ENCODE results near the gene FAIM2. TPM values are rescaled to one million over a fixed set of nuclear protein-coding genes. Genes with fewer than 3 reads are reported as not detected.

The FAIM2 gene
- total and polyA plus RNA-seq, 2 donors, result 0.24 to 0.41 TPM

DNA sequence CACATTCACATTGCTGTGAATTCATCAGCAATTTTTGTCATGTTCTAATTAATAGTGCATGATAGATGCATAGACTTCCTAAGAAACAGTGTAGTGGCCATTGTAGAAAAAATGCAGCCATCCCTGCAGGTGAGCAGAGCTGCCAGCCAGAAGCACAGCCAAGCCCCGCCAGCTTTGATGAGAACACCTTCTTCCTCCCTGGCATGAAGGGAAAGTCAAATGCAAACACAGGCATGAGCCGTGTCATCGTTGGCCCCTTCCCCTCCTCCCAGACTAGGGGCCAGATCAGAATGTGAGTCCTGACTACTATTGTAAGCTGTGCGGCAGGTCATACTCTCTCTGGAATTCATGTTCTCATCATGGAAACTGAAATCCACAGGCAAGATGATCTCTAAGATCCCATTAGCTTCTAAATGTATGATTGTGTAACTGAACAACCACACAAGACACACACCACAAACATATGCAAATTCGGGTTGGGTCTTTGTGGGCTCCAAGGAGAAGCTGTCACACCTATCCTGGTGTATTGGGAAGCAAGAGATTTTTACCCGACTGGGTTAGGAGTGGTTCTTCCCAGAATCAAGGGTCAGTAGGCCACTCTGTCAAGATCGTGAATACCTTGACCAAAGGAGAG is 44.0 kb upstream of the FAIM2 start:
- Histone ChIP-seq H3K4me3 (ENCODE audit: low read length in 2 of 2) (no peak overlapping the region), H3K27me3 (ENCODE audit: control insufficient read depth in 2 of 2, insufficient read depth in 1 of 2, low read length in 1 of 2) (peaks cover 0 to 53% of the 10 kb centered on the region in 2 donors), H3K36me3 (ENCODE audit: control insufficient read depth in 2 of 2, insufficient read depth in 2 of 2, low read length in 1 of 2) (no peaks in the 10 kb centered on the region), H3K4me1 (ENCODE audit: control insufficient read depth in 2 of 2, insufficient read depth in 2 of 2, low read length in 2 of 2) (peaks cover 2 to 9% of the 10 kb centered on the region in 2 donors), H3K27ac (ENCODE audit: low read depth in 1 of 2, low read length in 1 of 2) (no peak overlapping the region), H3K9me3 (ENCODE audit: control insufficient read depth in 2 of 2, insufficient read depth in 1 of 2, low read length in 1 of 2) (no peaks in the 10 kb centered on the region)
- no peak for DNase-seq (ENCODE audit: low read depth in 6 of 9, low spot score in 9 of 9)
- WGBS, result 86% methylated on average over 7 of the region's 7 CpGs

DNA sequence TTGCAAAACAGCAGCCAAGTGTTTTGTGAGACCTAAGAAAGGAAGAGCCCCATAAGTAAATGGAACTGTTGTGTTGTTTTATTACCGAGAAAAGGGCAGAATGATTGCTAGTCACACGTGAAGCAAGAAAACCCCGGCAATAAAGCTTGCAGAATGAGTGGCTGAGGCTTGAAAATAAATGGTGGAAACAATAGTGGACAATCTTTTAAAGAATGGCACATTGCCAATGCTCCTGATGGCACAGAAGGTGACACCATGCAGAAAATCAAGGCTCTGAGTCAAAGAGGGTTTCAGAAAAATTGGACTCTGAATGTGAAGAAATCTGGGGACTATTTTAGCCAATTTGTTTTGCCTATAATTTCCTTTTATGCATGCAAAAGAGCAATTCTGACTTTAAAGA is 42.8 kb upstream of the FAIM2 start:
- H3K4me1 ChIP-seq (ENCODE audit: control insufficient read depth in 2 of 2, insufficient read depth in 2 of 2, low read length in 2 of 2), result peaks cover 2 to 9% of the 10 kb centered on the region in 2 donors
- H3K4me3 ChIP-seq (ENCODE audit: low read length in 2 of 2), result no peak overlapping the region
- 87% methylated on average over 3 of the region's 3 CpGs for WGBS
- no peaks in the 10 kb centered on the region for H3K9me3 ChIP-seq (ENCODE audit: control insufficient read depth in 2 of 2, insufficient read depth in 1 of 2, low read length in 1 of 2)
- H3K36me3 ChIP-seq (ENCODE audit: control insufficient read depth in 2 of 2, insufficient read depth in 2 of 2, low read length in 1 of 2), result no peaks in the 10 kb centered on the region
- DNase-seq (ENCODE audit: low read depth in 6 of 9, low spot score in 9 of 9), result no peak
- no peak overlapping the region for H3K27ac ChIP-seq (ENCODE audit: low read depth in 1 of 2, low read length in 1 of 2)
- peaks cover 0 to 41% of the 10 kb centered on the region in 2 donors for H3K27me3 ChIP-seq (ENCODE audit: control insufficient read depth in 2 of 2, insufficient read depth in 1 of 2, low read length in 1 of 2)

DNA sequence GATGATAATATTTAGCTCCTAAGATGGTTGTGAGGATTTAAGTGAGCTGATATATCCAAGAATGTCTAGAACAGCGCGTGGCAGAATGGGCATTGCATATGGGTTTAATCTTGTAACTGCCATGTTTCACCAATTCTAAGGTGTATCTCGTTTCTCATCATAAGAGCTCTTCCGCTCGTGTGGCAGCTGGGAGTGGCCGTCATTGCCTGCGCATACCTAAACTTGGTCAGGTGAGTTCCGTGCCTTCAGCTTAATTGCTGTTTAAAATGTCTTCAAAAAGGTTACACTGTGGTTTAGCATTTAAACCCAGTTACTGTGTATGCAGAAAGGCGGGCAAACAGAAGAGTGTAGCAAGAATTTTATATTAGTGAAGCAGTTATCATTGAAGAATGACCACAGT is 42.4 kb upstream of the FAIM2 start:
- no peaks in the 10 kb centered on the region for H3K9me3 ChIP-seq (ENCODE audit: control insufficient read depth in 2 of 2, insufficient read depth in 1 of 2, low read length in 1 of 2)
- WGBS, result 92% methylated on average over 9 of the region's 9 CpGs
- peaks cover 2 to 9% of the 10 kb centered on the region in 2 donors for H3K4me1 ChIP-seq (ENCODE audit: control insufficient read depth in 2 of 2, insufficient read depth in 2 of 2, low read length in 2 of 2)
- H3K27me3 ChIP-seq (ENCODE audit: control insufficient read depth in 2 of 2, insufficient read depth in 1 of 2, low read length in 1 of 2), result peaks cover 0 to 37% of the 10 kb centered on the region in 2 donors
- no peak overlapping the region for H3K27ac ChIP-seq (ENCODE audit: low read depth in 1 of 2, low read length in 1 of 2)
- no peak overlapping the region for H3K4me3 ChIP-seq (ENCODE audit: low read length in 2 of 2)
- peak in 1 of 9 donors; percentile 19 for DNase-seq (ENCODE audit: low read depth in 6 of 9, low spot score in 9 of 9)
- H3K36me3 ChIP-seq (ENCODE audit: control insufficient read depth in 2 of 2, insufficient read depth in 2 of 2, low read length in 1 of 2), result no peaks in the 10 kb centered on the region

DNA sequence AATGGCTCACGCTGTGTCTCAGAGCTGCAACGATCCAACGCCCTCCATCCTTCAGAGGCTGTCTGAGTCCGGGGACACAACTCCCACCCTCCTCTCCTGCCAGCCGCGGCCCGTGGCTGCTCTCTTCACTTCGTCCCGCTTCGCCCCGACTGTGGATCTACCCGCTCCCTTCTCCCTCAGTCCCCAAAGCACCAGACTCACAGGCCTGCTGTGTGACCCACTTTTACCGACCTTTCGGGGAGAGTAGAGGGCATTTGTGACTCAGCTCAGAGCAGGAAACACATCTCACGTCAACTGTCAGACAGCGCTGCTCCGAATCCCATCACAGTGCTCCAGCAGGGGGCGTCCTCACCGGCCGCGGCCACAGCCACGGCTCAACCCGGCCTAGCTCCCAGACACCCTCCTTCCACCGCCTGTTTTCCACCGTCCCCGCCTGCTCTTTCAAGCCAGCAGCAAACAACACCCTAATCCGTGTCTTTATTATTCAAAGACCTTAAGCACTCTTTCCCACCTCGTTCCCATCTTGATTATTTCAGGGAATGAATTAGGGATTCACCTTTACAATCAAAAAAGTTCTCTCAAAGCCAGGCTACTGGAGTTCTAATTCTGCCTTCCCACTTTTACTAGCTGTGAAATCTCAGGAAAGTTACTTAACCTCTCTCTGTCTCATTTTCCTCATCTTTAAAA is 41.8 kb upstream of the FAIM2 start:
- Histone ChIP-seq H3K9me3 (ENCODE audit: control insufficient read depth in 2 of 2, insufficient read depth in 1 of 2, low read length in 1 of 2) (no peaks in the 10 kb centered on the region), H3K36me3 (ENCODE audit: control insufficient read depth in 2 of 2, insufficient read depth in 2 of 2, low read length in 1 of 2) (no peaks in the 10 kb centered on the region), H3K27me3 (ENCODE audit: control insufficient read depth in 2 of 2, insufficient read depth in 1 of 2, low read length in 1 of 2) (peaks cover 0 to 31% of the 10 kb centered on the region in 2 donors), H3K4me3 (ENCODE audit: low read length in 2 of 2) (peak overlapping the region; percentile 22 to 39), H3K4me1 (ENCODE audit: control insufficient read depth in 2 of 2, insufficient read depth in 2 of 2, low read length in 2 of 2) (peaks cover 2 to 9% of the 10 kb centered on the region in 2 donors), H3K27ac (ENCODE audit: low read depth in 1 of 2, low read length in 1 of 2) (peak overlapping the region in 1 of 2 donors; percentile 20)
- DNase-seq (ENCODE audit: low read depth in 6 of 9, low spot score in 9 of 9), result peak; percentile 61 to 87 (median 71)
- WGBS, result 15% methylated on average over 28 of the region's 28 CpGs

DNA sequence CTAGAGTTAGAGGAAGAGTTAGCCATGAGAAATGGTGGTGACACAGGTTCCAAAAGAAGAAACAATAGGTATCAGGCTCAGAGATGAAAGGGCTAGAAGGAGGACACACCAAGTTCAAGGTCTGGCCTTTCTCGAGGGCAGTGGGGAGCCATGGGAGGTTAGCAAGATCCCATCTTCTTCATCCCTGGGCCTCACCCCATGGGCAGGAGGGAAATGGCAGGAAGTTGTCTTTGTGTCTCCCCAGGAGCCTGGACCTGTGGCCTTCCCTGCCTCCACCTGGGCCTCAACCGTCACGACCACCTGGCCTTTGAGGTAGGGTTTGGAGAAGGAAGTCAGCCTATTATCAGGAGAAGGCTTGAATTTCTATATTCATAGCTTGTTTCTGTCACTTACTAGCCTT is 41.0 kb upstream of the FAIM2 start:
- Histone ChIP-seq H3K9me3 (ENCODE audit: control insufficient read depth in 2 of 2, insufficient read depth in 1 of 2, low read length in 1 of 2) (no peaks in the 10 kb centered on the region), H3K4me3 (ENCODE audit: low read length in 2 of 2) (no peak overlapping the region), H3K27ac (ENCODE audit: low read depth in 1 of 2, low read length in 1 of 2) (no peak overlapping the region), H3K36me3 (ENCODE audit: control insufficient read depth in 2 of 2, insufficient read depth in 2 of 2, low read length in 1 of 2) (no peaks in the 10 kb centered on the region), H3K4me1 (ENCODE audit: control insufficient read depth in 2 of 2, insufficient read depth in 2 of 2, low read length in 2 of 2) (peaks cover 2 to 9% of the 10 kb centered on the region in 2 donors), H3K27me3 (ENCODE audit: control insufficient read depth in 2 of 2, insufficient read depth in 1 of 2, low read length in 1 of 2) (peaks cover 0 to 24% of the 10 kb centered on the region in 2 donors)
- no peak for DNase-seq (ENCODE audit: low read depth in 6 of 9, low spot score in 9 of 9)
- WGBS, result 82% methylated on average over 3 of the region's 3 CpGs

DNA sequence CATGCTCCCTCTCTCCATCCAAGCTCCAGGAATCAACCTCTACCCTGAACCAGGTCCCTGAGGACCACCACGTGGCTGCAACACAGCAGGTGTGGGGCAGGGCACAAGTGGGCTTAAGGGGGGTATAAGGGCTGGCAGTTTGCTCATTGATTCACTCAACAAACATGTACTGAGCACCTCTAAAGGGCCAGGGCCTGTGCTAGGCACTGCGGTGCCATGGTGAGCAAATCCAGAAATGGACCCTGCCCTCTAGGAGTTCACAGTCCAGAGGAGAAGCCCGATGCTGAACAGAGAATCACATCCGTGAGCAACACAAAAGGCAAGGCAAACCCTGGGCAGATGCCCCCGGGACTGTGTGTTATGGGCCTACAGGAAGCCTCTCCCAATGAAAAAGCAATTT is 40.3 kb upstream of the FAIM2 start:
- 99% methylated on average over 5 of the region's 5 CpGs for WGBS
- no peaks in the 10 kb centered on the region for H3K9me3 ChIP-seq (ENCODE audit: control insufficient read depth in 2 of 2, insufficient read depth in 1 of 2, low read length in 1 of 2)
- no peak overlapping the region for H3K27ac ChIP-seq (ENCODE audit: low read depth in 1 of 2, low read length in 1 of 2)
- DNase-seq (ENCODE audit: low read depth in 6 of 9, low spot score in 9 of 9), result no peak
- H3K4me1 ChIP-seq (ENCODE audit: control insufficient read depth in 2 of 2, insufficient read depth in 2 of 2, low read length in 2 of 2), result peaks cover 2 to 9% of the 10 kb centered on the region in 2 donors
- no peaks in the 10 kb centered on the region for H3K36me3 ChIP-seq (ENCODE audit: control insufficient read depth in 2 of 2, insufficient read depth in 2 of 2, low read length in 1 of 2)
- H3K4me3 ChIP-seq (ENCODE audit: low read length in 2 of 2), result no peak overlapping the region
- peaks cover 0 to 19% of the 10 kb centered on the region in 2 donors for H3K27me3 ChIP-seq (ENCODE audit: control insufficient read depth in 2 of 2, insufficient read depth in 1 of 2, low read length in 1 of 2)

DNA sequence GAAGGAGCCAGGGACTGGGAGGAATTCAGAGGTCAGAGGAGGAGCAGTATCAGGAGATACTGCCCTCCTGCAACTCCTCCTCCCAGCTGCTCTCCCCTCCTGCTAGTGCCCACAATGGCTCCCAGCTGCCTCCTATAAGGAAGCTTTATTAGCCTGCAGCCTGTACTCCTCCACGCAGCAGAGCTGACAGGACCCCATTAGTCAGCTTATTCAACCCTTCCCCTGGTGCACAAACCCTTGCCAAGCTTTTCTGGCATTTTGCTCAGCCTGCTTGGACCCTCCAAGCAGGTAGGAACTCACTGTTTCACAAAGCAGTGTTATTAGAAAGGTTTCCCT is 39.9 kb upstream of the FAIM2 start:
- H3K4me1 ChIP-seq (ENCODE audit: control insufficient read depth in 2 of 2, insufficient read depth in 2 of 2, low read length in 2 of 2), result peaks cover 2 to 9% of the 10 kb centered on the region in 2 donors
- DNase-seq (ENCODE audit: low read depth in 6 of 9, low spot score in 9 of 9), result no peak
- H3K36me3 ChIP-seq (ENCODE audit: control insufficient read depth in 2 of 2, insufficient read depth in 2 of 2, low read length in 1 of 2), result no peaks in the 10 kb centered on the region
- no peak overlapping the region for H3K27ac ChIP-seq (ENCODE audit: low read depth in 1 of 2, low read length in 1 of 2)
- no peaks in the 10 kb centered on the region for H3K9me3 ChIP-seq (ENCODE audit: control insufficient read depth in 2 of 2, insufficient read depth in 1 of 2, low read length in 1 of 2)
- 96% methylated on average over 1 of the region's 1 CpG for WGBS
- H3K4me3 ChIP-seq (ENCODE audit: low read length in 2 of 2), result no peak overlapping the region
- H3K27me3 ChIP-seq (ENCODE audit: control insufficient read depth in 2 of 2, insufficient read depth in 1 of 2, low read length in 1 of 2), result peaks cover 0 to 17% of the 10 kb centered on the region in 2 donors

DNA sequence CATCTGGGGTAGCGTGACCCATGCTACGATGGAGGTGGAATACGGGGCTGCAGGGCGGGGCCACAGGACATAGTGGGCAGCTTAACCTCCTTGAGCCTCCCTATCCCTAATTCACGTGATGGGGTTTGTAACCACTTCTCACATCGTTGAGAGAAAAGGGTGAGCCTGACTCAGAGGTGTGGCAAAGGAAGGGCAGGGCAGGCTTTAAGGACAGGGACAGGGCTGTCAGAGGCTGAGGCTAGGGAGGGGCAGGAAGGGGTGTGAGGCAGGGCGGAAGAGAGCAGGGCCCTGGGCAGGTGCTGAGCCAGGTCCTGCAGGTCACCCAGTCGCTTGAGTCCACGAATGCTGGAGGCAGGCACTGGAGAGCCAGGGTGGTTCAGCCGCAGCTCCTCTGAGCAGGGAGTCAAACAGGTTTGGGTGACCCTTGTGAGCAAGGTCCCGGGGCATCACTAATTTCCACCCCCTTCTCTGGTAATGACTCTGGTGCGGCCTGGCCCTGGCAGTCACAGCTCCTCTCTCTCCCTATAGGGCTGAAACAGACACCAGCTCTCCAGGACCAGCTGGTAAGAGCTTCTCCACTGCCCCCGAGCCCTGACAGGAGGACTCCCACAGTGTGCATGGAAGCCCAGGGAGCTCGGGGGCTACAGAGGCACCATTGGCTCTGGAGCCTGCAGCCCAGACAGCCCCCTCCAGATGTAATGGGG is 39.4 kb upstream of the FAIM2 start:
- DNase-seq (ENCODE audit: low read depth in 6 of 9, low spot score in 9 of 9), result no peak
- peaks cover 2 to 9% of the 10 kb centered on the region in 2 donors for H3K4me1 ChIP-seq (ENCODE audit: control insufficient read depth in 2 of 2, insufficient read depth in 2 of 2, low read length in 2 of 2)
- 90% methylated on average over 14 of the region's 14 CpGs for WGBS
- H3K9me3 ChIP-seq (ENCODE audit: control insufficient read depth in 2 of 2, insufficient read depth in 1 of 2, low read length in 1 of 2), result no peaks in the 10 kb centered on the region
- peaks cover 0 to 15% of the 10 kb centered on the region in 2 donors for H3K27me3 ChIP-seq (ENCODE audit: control insufficient read depth in 2 of 2, insufficient read depth in 1 of 2, low read length in 1 of 2)
- H3K4me3 ChIP-seq (ENCODE audit: low read length in 2 of 2), result no peak overlapping the region
- H3K27ac ChIP-seq (ENCODE audit: low read depth in 1 of 2, low read length in 1 of 2), result no peak overlapping the region
- no peaks in the 10 kb centered on the region for H3K36me3 ChIP-seq (ENCODE audit: control insufficient read depth in 2 of 2, insufficient read depth in 2 of 2, low read length in 1 of 2)

DNA sequence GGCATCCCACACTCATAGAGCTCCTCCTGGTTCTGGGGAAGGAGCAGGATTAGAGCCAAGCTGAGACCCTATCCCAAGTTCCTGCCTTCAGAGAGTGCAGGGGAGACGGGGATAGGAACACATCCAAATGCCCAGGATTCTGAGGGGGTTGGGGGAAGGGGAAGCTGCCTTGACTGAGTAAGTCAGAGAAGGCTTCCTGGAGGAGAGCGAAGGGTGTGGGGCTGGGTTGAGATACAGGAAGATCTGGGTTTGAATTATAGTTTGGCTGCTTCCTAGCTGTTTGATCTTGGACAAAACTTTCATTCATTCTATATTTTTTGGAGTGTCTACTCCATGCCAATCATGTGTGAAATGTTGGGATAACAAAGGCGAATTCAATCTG is 38.8 kb upstream of the FAIM2 start:
- 97% methylated on average over 3 of the region's 3 CpGs for WGBS
- Histone ChIP-seq H3K4me1 (ENCODE audit: control insufficient read depth in 2 of 2, insufficient read depth in 2 of 2, low read length in 2 of 2) (peaks cover 2 to 9% of the 10 kb centered on the region in 2 donors), H3K27ac (ENCODE audit: low read depth in 1 of 2, low read length in 1 of 2) (no peak overlapping the region), H3K27me3 (ENCODE audit: control insufficient read depth in 2 of 2, insufficient read depth in 1 of 2, low read length in 1 of 2) (peaks cover 0 to 12% of the 10 kb centered on the region in 2 donors), H3K9me3 (ENCODE audit: control insufficient read depth in 2 of 2, insufficient read depth in 1 of 2, low read length in 1 of 2) (no peaks in the 10 kb centered on the region), H3K36me3 (ENCODE audit: control insufficient read depth in 2 of 2, insufficient read depth in 2 of 2, low read length in 1 of 2) (no peaks in the 10 kb centered on the region), H3K4me3 (ENCODE audit: low read length in 2 of 2) (no peak overlapping the region)
- DNase-seq (ENCODE audit: low read depth in 6 of 9, low spot score in 9 of 9), result no peak
